Measurements from ENCODE around the gene MIP. TPM values are rescaled to one million over a fixed set of nuclear protein-coding genes. Genes with fewer than 3 reads are reported as not detected.

MIP gene
- total RNA-seq, 1 donor from 2014 or later: not detected

- TF ChIP-seq CTCF (IDR thresholded peaks at IDR 0.05) (no peak), EZH2phosphoT487 (IDR thresholded peaks at IDR 0.05) (no peak), EZH2 (IDR thresholded peaks at IDR 0.05) (no peak)
- H3K27me3 Mint-ChIP-seq (ENCODE audit: insufficient read depth, low read depth): peaks cover 2% of the 10 kb centered on the region
- no peak overlapping the region for H3K27ac Mint-ChIP-seq
- no peaks in the 10 kb centered on the region for H3K9me3 Mint-ChIP-seq
- no peak for DNase-seq (ENCODE audit: low spot score)
- no peak overlapping the region for H3K4me2 ChIP-seq
- H3K36me3 Mint-ChIP-seq: no peaks in the 10 kb centered on the region
- no peaks in the 10 kb centered on the region for H3K9me3 ChIP-seq (ENCODE audit: low read depth)
- H3K4me1 Mint-ChIP-seq: peaks cover 17% of the 10 kb centered on the region
- H3K4me3 Mint-ChIP-seq: no peak overlapping the region
- no peak overlapping the region for H3K9ac ChIP-seq
- peak overlapping the region; percentile 85 for H3K27ac ChIP-seq
- no peak overlapping the region for H2AFZ ChIP-seq (replicated peaks)
- H3K4me1 ChIP-seq: peaks cover 22% of the 10 kb centered on the region
- H4K20me1 ChIP-seq (ENCODE audit: low read depth): no peaks in the 10 kb centered on the region
- no peaks in the 10 kb centered on the region for H3K27me3 ChIP-seq
- no peaks in the 10 kb centered on the region for H3K79me2 ChIP-seq (ENCODE audit: low read depth)
- H3K36me3 ChIP-seq: no peaks in the 10 kb centered on the region
- H3F3A ChIP-seq (ENCODE audit: low read depth): peaks cover 42% of the 10 kb centered on the region
- no peak overlapping the region for H3K4me3 ChIP-seq
Measured at GRCh38 chr12:56461235-56462159, 7.0 kb upstream of the MIP start.

- H3K27me3 Mint-ChIP-seq (ENCODE audit: insufficient read depth, low read depth): peaks cover 7% of the 10 kb centered on the region
- H3K9me3 Mint-ChIP-seq: no peaks in the 10 kb centered on the region
- H3K36me3 Mint-ChIP-seq: no peaks in the 10 kb centered on the region
- H3F3A ChIP-seq (ENCODE audit: low read depth): peaks cover 30% of the 10 kb centered on the region
- H3K27me3 ChIP-seq: no peaks in the 10 kb centered on the region
- H3K9ac ChIP-seq: no peak overlapping the region
- H3K4me2 ChIP-seq: no peak overlapping the region
- no peak overlapping the region for H3K27ac ChIP-seq
- DNase-seq (ENCODE audit: low spot score): no peak
- H3K9me3 ChIP-seq (ENCODE audit: low read depth): no peaks in the 10 kb centered on the region
- H3K36me3 ChIP-seq: no peaks in the 10 kb centered on the region
- H4K20me1 ChIP-seq (ENCODE audit: low read depth): no peaks in the 10 kb centered on the region
- peaks cover 9% of the 10 kb centered on the region for H3K4me1 Mint-ChIP-seq
- peaks cover 27% of the 10 kb centered on the region for H3K4me1 ChIP-seq
- no peak overlapping the region for H3K4me3 Mint-ChIP-seq
- no peaks in the 10 kb centered on the region for H3K79me2 ChIP-seq (ENCODE audit: low read depth)
- no peak overlapping the region for H3K4me3 ChIP-seq
- no peak overlapping the region for H2AFZ ChIP-seq (replicated peaks)
- TF ChIP-seq EZH2phosphoT487 (IDR thresholded peaks at IDR 0.05): no peak
- no peak for TF ChIP-seq CTCF (IDR thresholded peaks at IDR 0.05)
- TF ChIP-seq EZH2 (IDR thresholded peaks at IDR 0.05): no peak
- no peak overlapping the region for H3K27ac Mint-ChIP-seq
Measured at GRCh38 chr12:56457817-56458216, 3.4 kb upstream of the MIP start.

- no peaks in the 10 kb centered on the region for H3K36me3 ChIP-seq
- H4K20me1 ChIP-seq (ENCODE audit: low read depth): no peaks in the 10 kb centered on the region
- Mint-ChIP-seq H3K9me3 (peaks cover 3% of the 10 kb centered on the region), H3K36me3 (peaks cover 9% of the 10 kb centered on the region), H3K27me3 (ENCODE audit: insufficient read depth, low read depth) (peaks cover 9% of the 10 kb centered on the region), H3K4me3 (no peak overlapping the region), H3K4me1 (peaks cover 25% of the 10 kb centered on the region), H3K27ac (peak overlapping the region; percentile 74)
- no peaks in the 10 kb centered on the region for H3K9me3 ChIP-seq (ENCODE audit: low read depth)
- TF ChIP-seq EZH2phosphoT487 (IDR thresholded peaks at IDR 0.05): no peak
- no peak for TF ChIP-seq CTCF (IDR thresholded peaks at IDR 0.05)
- no peak for TF ChIP-seq EZH2 (IDR thresholded peaks at IDR 0.05)
- no peak overlapping the region for H3K4me3 ChIP-seq
- H3F3A ChIP-seq (ENCODE audit: low read depth): peaks cover 37% of the 10 kb centered on the region
- H3K27ac ChIP-seq: no peak overlapping the region
- no peak overlapping the region for H3K9ac ChIP-seq
- no peak for DNase-seq (ENCODE audit: low spot score)
- H2AFZ ChIP-seq (replicated peaks): peak overlapping the region; percentile 39
- peaks cover 41% of the 10 kb centered on the region for H3K4me1 ChIP-seq
- H3K79me2 ChIP-seq (ENCODE audit: low read depth): peaks cover 27% of the 10 kb centered on the region
- H3K4me2 ChIP-seq: no peak overlapping the region
- no peaks in the 10 kb centered on the region for H3K27me3 ChIP-seq
Measured at GRCh38 chr12:56451147-56451546, 3.3 kb downstream of the MIP start.

All from neural progenitor cell (in vitro differentiated cells).